ENCODE data around the gene SLC22A9.
"Not testable (repeated sequence)": the region's sequence is repeated elsewhere in the genome, so short reads cannot be mapped to it uniquely, and the experiment has no call there.

SLC22A9 gene

DNA sequence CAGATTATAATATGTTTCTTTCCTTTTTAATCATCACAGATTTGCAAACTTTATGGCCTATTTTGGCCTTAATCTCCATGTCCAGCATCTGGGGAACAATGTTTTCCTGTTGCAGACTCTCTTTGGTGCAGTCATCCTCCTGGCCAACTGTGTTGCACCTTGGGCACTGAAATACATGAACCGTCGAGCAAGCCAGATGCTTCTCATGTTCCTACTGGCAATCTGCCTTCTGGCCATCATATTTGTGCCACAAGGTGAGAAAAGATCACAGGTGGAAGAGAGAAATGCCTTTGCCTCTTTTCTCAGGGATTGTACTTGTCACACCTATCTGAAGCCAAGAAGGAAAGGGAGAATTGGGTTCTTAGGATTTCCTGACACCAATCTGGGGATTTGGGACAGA lies 36.9 kb downstream of the SLC22A9 start:
- no peaks in the 10 kb centered on the region for H3K9me3 Mint-ChIP-seq
- H3K36me3 Mint-ChIP-seq (ENCODE audit: low read depth): no peaks in the 10 kb centered on the region
- no peak for ATAC-seq
- no peak overlapping the region for H3K27ac Mint-ChIP-seq
- H3K27me3 Mint-ChIP-seq: peaks cover 7% of the 10 kb centered on the region
- no peak for DNase-seq
- no peak overlapping the region for H3K4me3 Mint-ChIP-seq
- no peaks in the 10 kb centered on the region for H3K4me1 Mint-ChIP-seq

DNA sequence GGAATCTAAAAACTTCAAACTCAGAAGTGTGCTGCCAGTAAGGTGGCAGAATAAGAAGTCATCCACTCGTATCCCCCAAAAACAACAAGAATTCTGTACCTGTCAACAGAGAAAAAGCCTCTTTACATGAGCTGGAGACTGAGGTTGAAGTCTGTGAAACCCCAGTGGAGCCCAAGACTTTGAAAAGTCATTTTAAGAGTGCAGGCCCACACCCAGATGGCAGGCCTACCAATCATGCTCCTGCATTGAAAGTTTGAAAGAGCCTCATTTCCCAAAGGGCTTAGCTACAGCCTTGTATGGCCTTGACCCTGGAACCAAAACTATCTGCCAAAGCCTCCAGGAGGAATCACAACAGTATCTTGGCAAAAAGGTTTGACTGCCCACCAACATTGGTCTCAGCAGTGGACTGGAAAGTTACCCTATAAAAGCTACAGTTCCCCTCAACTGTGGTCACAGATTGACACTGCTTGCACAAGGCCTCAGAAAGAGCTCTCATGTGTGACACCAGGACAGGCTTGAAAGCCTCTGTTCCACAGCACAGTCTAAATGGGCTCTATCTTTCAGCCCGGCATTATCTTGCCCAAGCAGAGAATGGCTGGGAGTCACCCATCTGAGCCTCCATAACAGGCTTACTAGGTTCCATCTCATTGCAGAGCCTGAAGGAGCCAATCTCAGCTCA lies 47.7 kb downstream of the SLC22A9 start:
- peaks cover 14% of the 10 kb centered on the region for H3K9me3 Mint-ChIP-seq
- H3K4me3 Mint-ChIP-seq: no peak overlapping the region
- no peak overlapping the region for H3K27ac Mint-ChIP-seq
- no peak for DNase-seq
- H3K4me1 Mint-ChIP-seq: peaks cover 14% of the 10 kb centered on the region
- ATAC-seq: no peak
- H3K36me3 Mint-ChIP-seq (ENCODE audit: low read depth): peaks cover 2% of the 10 kb centered on the region
- H3K27me3 Mint-ChIP-seq: no peaks in the 10 kb centered on the region

DNA sequence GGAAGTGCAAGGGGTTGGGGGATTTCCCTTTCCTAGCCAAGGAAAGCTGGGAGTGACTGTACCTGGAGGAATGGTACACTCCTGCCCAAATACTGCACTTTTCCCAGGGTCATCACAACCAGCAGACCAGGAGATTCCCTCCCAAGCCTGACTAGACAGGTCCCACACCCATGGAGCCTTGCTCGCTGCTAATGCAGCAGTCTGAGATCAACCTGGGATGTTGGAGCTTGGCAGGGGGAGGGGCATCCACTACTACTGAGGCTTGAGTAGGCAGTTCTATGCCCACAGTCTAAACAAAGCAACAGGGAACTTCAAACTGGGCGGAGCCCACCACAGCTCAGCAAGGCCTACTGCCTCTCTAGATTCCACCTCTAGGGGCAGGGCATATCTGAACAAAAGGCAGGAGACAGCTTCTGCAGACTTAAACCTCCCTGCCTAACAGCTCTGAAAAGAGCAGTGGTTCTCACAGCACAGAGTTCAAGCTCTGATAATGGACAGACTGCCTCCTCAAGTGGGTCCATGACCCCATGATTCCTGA lies 58.5 kb downstream of the SLC22A9 start:
- DNase-seq: no peak
- H3K4me1 Mint-ChIP-seq: no peaks in the 10 kb centered on the region
- ATAC-seq: no peak
- no peak overlapping the region for H3K27ac Mint-ChIP-seq
- no peak overlapping the region for H3K4me3 Mint-ChIP-seq
- H3K9me3 Mint-ChIP-seq: peaks cover 5% of the 10 kb centered on the region
- H3K27me3 Mint-ChIP-seq: peaks cover 18% of the 10 kb centered on the region
- H3K36me3 Mint-ChIP-seq (ENCODE audit: low read depth): no peaks in the 10 kb centered on the region

DNA sequence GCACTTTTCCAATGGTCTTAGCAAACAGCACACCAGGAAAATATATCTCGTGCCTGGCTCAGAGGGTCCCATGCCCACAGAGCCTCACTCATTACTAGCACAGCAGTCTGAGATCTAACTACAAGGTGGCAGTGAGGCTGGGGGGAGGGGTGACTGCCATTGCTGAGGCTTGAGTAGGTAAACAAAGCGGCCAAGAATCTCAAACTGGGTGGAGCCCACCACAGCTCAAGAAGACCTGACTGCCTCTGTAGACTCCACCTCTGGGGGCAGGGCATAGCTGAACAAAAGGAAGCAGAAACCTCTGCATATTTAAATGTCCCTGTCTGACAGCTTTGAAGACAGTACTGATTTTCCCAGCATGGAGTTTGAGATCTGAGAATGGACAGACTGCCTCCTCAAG lies 61.1 kb downstream of the SLC22A9 start:
- DNase-seq; H3K4me3 Mint-ChIP-seq; H3K4me1 Mint-ChIP-seq; H3K27ac Mint-ChIP-seq; H3K36me3 Mint-ChIP-seq (ENCODE audit: low read depth); ATAC-seq; H3K9me3 Mint-ChIP-seq: not testable (repeated sequence)
- peaks cover 25% of the 10 kb centered on the region for H3K27me3 Mint-ChIP-seq

DNA sequence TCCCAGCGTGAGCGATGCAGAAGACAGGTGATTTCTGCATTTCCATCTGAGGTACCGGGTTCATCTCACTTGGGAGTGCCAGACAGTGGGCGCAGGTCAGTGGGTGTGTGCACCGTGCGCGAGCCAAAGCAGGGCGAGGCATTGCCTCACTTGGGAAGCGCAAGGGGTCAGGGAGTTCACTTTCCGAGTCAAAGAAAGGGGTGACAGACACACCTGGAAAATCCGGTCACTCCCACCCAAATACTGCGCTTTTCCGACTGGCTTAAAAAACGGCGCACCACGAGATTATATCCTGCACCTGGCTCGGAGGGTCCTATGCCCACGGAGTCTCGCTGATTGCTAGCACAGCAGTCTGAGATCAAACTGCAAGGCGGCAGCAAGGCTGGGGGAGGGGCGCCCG lies 65.8 kb downstream of the SLC22A9 start:
- H3K27me3 Mint-ChIP-seq: peaks cover 18% of the 10 kb centered on the region
- H3K9me3 Mint-ChIP-seq; H3K4me1 Mint-ChIP-seq; H3K4me3 Mint-ChIP-seq; H3K36me3 Mint-ChIP-seq (ENCODE audit: low read depth); DNase-seq; H3K27ac Mint-ChIP-seq; ATAC-seq: not testable (repeated sequence)

DNA sequence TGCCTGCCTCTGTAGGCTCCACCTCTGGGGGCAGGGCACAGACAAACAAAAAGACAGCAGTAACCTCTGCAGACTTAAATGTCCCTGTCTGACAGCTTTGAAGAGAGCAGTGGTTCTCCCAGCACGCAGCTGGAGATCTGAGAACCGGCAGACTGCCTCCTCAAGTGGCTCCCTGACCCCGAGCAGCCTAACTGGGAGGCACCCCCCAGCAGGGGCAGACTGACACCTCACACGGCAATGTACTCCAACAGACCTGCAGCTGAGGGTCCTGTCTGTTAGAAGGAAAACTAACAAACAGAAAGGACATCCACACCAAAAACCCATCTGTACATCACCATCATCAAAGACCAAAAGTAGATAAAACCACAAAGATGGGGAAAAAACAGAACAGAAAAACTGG lies 66.2 kb downstream of the SLC22A9 start:
- not testable (repeated sequence) for H3K27ac Mint-ChIP-seq; H3K9me3 Mint-ChIP-seq; H3K36me3 Mint-ChIP-seq (ENCODE audit: low read depth); H3K4me1 Mint-ChIP-seq; H3K4me3 Mint-ChIP-seq; ATAC-seq; DNase-seq
- H3K27me3 Mint-ChIP-seq: peaks cover 15% of the 10 kb centered on the region

DNA sequence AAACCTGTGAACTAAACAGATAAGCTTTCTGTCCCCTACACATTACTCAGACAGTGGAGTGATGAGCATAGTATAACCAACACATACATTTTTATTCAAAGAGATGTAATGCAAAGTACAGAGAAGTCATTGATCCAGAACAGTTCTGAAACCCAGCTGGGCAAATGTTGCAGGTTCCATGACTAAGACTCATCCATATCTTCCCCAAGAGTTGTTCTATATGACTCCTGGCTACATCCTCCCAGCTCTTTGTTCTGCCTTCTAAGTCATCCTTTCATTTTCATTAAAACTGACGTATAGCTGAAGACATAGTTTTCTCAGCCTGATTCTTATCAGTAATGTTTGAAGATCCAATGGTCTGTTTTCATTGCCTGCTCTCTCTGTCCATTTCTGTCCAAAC lies 74.1 kb downstream of the SLC22A9 start:
- no peaks in the 10 kb centered on the region for H3K36me3 Mint-ChIP-seq (ENCODE audit: low read depth)
- H3K27ac Mint-ChIP-seq: no peak overlapping the region

DNA sequence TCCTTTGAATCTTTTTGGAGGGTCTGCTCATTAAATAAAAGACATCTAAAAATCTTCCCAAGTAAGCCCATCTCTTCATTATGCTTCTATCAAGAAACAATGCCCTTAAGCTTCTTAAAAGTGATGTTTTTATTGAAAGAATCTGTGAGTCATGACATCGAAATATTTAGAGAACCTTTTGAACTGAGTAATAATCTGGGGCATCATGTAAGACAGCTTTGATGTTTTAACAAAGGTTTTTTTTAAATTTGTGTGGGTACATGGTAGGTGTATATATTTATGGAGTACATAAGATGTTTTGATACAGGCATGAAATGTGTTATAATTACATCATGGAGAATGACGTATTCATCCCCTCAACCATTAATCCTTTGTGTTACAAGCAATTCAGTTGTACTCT lies 74.6 kb downstream of the SLC22A9 start:
- Mint-ChIP-seq H3K9me3 (no peaks in the 10 kb centered on the region), H3K4me1 (peaks cover 18% of the 10 kb centered on the region), H3K36me3 (ENCODE audit: low read depth) (no peaks in the 10 kb centered on the region), H3K27me3 (peaks cover 3% of the 10 kb centered on the region), H3K4me3 (no peak overlapping the region), H3K27ac (no peak overlapping the region)
- ATAC-seq (no peak), DNase-seq (no peak)

More for the DNA sequence above, 74.1 kb downstream of the SLC22A9 start:
- no peak for DNase-seq
- ATAC-seq: peak; percentile 72
- no peaks in the 10 kb centered on the region for H3K9me3 Mint-ChIP-seq
- peaks cover 3% of the 10 kb centered on the region for H3K27me3 Mint-ChIP-seq
- H3K4me3 Mint-ChIP-seq: no peak overlapping the region
- H3K4me1 Mint-ChIP-seq: peaks cover 18% of the 10 kb centered on the region

DNA sequence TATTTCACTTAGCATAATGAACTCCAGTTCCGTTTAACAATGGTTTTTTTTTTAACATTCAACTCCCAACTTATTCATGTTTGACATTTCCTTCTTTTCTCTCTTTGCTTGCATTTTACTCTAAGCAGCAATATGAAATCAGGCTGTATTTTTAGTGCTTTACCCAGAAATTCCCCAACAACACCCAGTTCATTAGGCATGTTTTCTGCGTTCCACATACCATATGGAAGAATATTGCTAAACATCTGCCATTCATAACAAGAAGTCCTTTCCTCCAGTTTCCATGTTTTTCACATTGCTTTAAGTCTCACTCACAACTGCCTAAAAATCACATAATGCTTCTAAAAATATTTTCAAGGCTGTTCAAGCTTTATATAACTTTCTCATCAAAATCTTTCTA lies 75.5 kb downstream of the SLC22A9 start:
- no peak overlapping the region for H3K4me3 Mint-ChIP-seq
- H3K9me3 Mint-ChIP-seq: no peaks in the 10 kb centered on the region
- H3K27me3 Mint-ChIP-seq: peaks cover 6% of the 10 kb centered on the region
- H3K36me3 Mint-ChIP-seq (ENCODE audit: low read depth): no peaks in the 10 kb centered on the region
- peaks cover 18% of the 10 kb centered on the region for H3K4me1 Mint-ChIP-seq
- ATAC-seq: no peak
- no peak overlapping the region for H3K27ac Mint-ChIP-seq
- DNase-seq: no peak

DNA sequence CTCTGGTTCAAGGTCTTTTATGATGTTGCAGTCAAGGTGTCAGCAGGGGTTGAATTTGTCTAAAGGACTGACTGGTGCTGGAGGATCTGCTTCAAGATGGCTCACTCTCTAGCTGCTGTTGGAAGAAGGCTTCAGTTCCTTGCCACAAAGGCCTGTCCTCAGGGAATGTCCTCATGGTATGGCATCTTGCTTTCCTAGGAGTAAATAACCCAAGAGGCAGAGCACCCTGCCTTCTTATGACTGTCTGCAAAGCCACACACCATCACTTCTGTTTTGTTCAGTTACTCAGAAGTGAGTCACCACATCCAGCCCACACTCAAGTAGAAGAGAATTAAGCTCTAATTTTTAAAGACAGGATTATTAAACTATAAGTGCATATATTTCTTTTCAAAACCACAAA lies 76.1 kb downstream of the SLC22A9 start:
- DNase-seq (peak; percentile 3), ATAC-seq (peak; percentile 75)
- H3K27ac Mint-ChIP-seq: no peak overlapping the region
- H3K4me1 Mint-ChIP-seq: peaks cover 18% of the 10 kb centered on the region
- peaks cover 6% of the 10 kb centered on the region for H3K27me3 Mint-ChIP-seq
- H3K4me3 Mint-ChIP-seq: no peak overlapping the region
- H3K36me3 Mint-ChIP-seq (ENCODE audit: low read depth): no peaks in the 10 kb centered on the region
- H3K9me3 Mint-ChIP-seq: no peaks in the 10 kb centered on the region

DNA sequence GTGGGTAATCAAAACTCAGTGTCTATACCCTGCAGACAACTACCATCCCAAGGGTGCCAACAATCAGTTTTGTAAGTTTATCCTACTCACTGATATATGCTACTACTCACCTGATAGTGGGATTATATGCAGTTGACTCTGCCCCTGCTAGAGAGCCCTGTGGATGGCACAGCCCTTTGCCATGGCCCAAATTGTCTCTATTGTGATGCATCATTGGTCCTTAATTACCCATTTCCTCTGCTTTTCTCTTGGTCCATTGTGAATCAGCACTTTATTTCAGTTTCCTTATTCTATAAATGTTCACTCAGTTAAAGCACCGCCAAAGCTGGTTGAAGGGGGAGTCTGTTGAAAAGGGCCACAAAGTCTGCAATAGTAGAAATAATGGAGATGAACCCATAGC lies 79.1 kb downstream of the SLC22A9 start:
- H3K36me3 Mint-ChIP-seq (ENCODE audit: low read depth): no peaks in the 10 kb centered on the region
- DNase-seq (no peak), ATAC-seq (no peak)
- peaks cover 15% of the 10 kb centered on the region for H3K4me1 Mint-ChIP-seq
- H3K4me3 Mint-ChIP-seq: no peak overlapping the region
- no peak overlapping the region for H3K27ac Mint-ChIP-seq
- H3K27me3 Mint-ChIP-seq: peaks cover 6% of the 10 kb centered on the region
- no peaks in the 10 kb centered on the region for H3K9me3 Mint-ChIP-seq

DNA sequence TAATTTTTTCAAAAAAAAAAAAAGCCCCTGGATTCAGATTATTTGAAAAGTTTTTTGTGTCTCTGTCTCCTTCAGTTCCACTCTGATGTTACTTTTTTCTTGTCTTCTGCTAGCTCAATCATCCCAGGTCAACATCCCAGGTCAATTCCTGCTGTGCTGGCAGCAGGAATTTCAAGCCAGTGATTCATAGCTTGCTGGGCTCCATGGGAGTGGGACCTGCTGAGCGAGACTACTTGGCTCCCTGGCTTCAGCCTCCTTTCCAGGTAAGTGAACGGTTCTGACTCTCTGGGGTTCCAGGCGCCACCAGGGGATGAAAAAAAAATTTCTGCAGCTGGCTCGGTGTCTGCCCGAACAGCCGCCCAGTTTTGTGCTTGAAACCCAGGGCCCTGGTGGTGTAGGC lies 90.0 kb downstream of the SLC22A9 start:
- ATAC-seq: no peak
- Mint-ChIP-seq H3K4me3 (no peak overlapping the region), H3K4me1 (no peaks in the 10 kb centered on the region), H3K9me3 (no peaks in the 10 kb centered on the region), H3K36me3 (ENCODE audit: low read depth) (no peaks in the 10 kb centered on the region), H3K27me3 (peaks cover 2% of the 10 kb centered on the region), H3K27ac (no peak overlapping the region)
- no peak for DNase-seq
